KOPT-K1 (cell line): ENCODE data around the gene PRSS21.

Source experiments
- H3K27ac ChIP-seq: fragments of 200-600 bp; sonication (generic); 2 replicates; pipeline ENCODE4 v1.5.1; 2016; ENCODE audit warnings: antibody characterized with exemption, mild to moderate bottlenecking, low read depth, low read length; ENCODE audit not compliant: poor library complexity, severe bottlenecking
- H3K36me3 ChIP-seq: fragments of 200-600 bp; sonication (generic); 2 replicates; pipeline ENCODE4 v1.5.1; 2017; ENCODE audit warnings: antibody characterized with exemption, mild to moderate bottlenecking, low read length, moderate library complexity; ENCODE audit not compliant: insufficient read depth
- H3K9me3 ChIP-seq: fragments of 200-600 bp; sonication (generic); 2 replicates; pipeline ENCODE4 v1.5.1; 2017; ENCODE audit warnings: antibody characterized with exemption, low read length, mild to moderate bottlenecking; ENCODE audit not compliant: insufficient read depth, poor library complexity, severe bottlenecking

Gene PRSS21

GRCh38 chr16:2836646-2837508, 19.8 kb downstream of the PRSS21 start:
- no peak overlapping the region for H3K27ac ChIP-seq

GRCh38 chr16:2838928-2839327, 21.9 kb downstream of the PRSS21 start:
- no peaks in the 10 kb centered on the region for H3K9me3 ChIP-seq
- H3K36me3 ChIP-seq: no peaks in the 10 kb centered on the region
- no peak overlapping the region for H3K27ac ChIP-seq

More at GRCh38 chr16:2836646-2837508, 19.8 kb downstream of the PRSS21 start:
- Histone ChIP-seq H3K36me3 (no peaks in the 10 kb centered on the region), H3K9me3 (no peaks in the 10 kb centered on the region)

GRCh38 chr16:2839650-2840450, 22.8 kb downstream of the PRSS21 start:
- Histone ChIP-seq H3K36me3 (no peaks in the 10 kb centered on the region), H3K27ac (no peak overlapping the region), H3K9me3 (no peaks in the 10 kb centered on the region)

GRCh38 chr16:2840914-2841313, 23.9 kb downstream of the PRSS21 start:
- no peaks in the 10 kb centered on the region for H3K9me3 ChIP-seq
- H3K27ac ChIP-seq: no peak overlapping the region
- H3K36me3 ChIP-seq: no peaks in the 10 kb centered on the region

GRCh38 chr16:2841606-2842339, 24.7 kb downstream of the PRSS21 start:
- H3K36me3 ChIP-seq: no peaks in the 10 kb centered on the region
- H3K9me3 ChIP-seq: no peaks in the 10 kb centered on the region
- no peak overlapping the region for H3K27ac ChIP-seq

- no peaks in the 10 kb centered on the region for H3K36me3 ChIP-seq
- no peaks in the 10 kb centered on the region for H3K9me3 ChIP-seq
- H3K27ac ChIP-seq: no peak overlapping the region
These were observed 25.4 kb downstream of the PRSS21 start for GRCh38 chr16:2842340-2843000.

GRCh38 chr16:2843526-2843925, 26.5 kb downstream of the PRSS21 start:
- H3K9me3 ChIP-seq: no peaks in the 10 kb centered on the region
- H3K27ac ChIP-seq: no peak overlapping the region
- no peaks in the 10 kb centered on the region for H3K36me3 ChIP-seq

- Histone ChIP-seq H3K36me3 (no peaks in the 10 kb centered on the region), H3K27ac (no peak overlapping the region), H3K9me3 (no peaks in the 10 kb centered on the region)
These were observed 28.1 kb downstream of the PRSS21 start for GRCh38 chr16:2845116-2845515.

GRCh38 chr16:2846511-2847310, 29.7 kb downstream of the PRSS21 start:
- Histone ChIP-seq H3K9me3 (no peaks in the 10 kb centered on the region), H3K36me3 (no peaks in the 10 kb centered on the region), H3K27ac (no peak overlapping the region)

- H3K27ac ChIP-seq: no peak overlapping the region
- no peaks in the 10 kb centered on the region for H3K36me3 ChIP-seq
- H3K9me3 ChIP-seq: peaks cover 3% of the 10 kb centered on the region
These were observed 32.1 kb downstream of the PRSS21 start for GRCh38 chr16:2848933-2849725.

GRCh38 chr16:2852003-2852730, 35.1 kb downstream of the PRSS21 start:
- H3K9me3 ChIP-seq: peaks cover 10% of the 10 kb centered on the region
- no peaks in the 10 kb centered on the region for H3K36me3 ChIP-seq
- no peak overlapping the region for H3K27ac ChIP-seq

GRCh38 chr16:2852731-2853507, 35.9 kb downstream of the PRSS21 start:
- Histone ChIP-seq H3K9me3 (peaks cover 10% of the 10 kb centered on the region), H3K36me3 (no peaks in the 10 kb centered on the region), H3K27ac (no peak overlapping the region)
